Neural cell (in vitro differentiated cells): Measurements from ENCODE around the gene RNF217.

Experiments
- MXI1 ChIP-seq: fragments of 450-650 bp; conservative IDR thresholded peaks from 2 replicates; pipeline ENCODE4 v1.6.1; 2014; ENCODE audit warnings: antibody characterized with exemption, mild to moderate bottlenecking; ENCODE audit not compliant: poor library complexity, severe bottlenecking
- POLR2AphosphoS5 ChIP-seq: IDR thresholded peaks from 2 replicates; pipeline ENCODE4 v1.6.1; 2012
- TAF1 ChIP-seq: IDR thresholded peaks from 2 replicates; pipeline ENCODE4 v1.6.1; 2012; ENCODE audit warnings: low read depth
- TF ChIP-seq, protein P1 (sequence below): fragments of 450-650 bp; IDR thresholded peaks from 2 replicates; pipeline ENCODE4 v1.5.1; 2014; ENCODE audit warnings: antibody characterized with exemption, mild to moderate bottlenecking, moderate library complexity; ENCODE audit not compliant: poor library complexity, severe bottlenecking

- TF ChIP-seq, protein P1, sequence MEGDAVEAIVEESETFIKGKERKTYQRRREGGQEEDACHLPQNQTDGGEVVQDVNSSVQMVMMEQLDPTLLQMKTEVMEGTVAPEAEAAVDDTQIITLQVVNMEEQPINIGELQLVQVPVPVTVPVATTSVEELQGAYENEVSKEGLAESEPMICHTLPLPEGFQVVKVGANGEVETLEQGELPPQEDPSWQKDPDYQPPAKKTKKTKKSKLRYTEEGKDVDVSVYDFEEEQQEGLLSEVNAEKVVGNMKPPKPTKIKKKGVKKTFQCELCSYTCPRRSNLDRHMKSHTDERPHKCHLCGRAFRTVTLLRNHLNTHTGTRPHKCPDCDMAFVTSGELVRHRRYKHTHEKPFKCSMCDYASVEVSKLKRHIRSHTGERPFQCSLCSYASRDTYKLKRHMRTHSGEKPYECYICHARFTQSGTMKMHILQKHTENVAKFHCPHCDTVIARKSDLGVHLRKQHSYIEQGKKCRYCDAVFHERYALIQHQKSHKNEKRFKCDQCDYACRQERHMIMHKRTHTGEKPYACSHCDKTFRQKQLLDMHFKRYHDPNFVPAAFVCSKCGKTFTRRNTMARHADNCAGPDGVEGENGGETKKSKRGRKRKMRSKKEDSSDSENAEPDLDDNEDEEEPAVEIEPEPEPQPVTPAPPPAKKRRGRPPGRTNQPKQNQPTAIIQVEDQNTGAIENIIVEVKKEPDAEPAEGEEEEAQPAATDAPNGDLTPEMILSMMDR, result no peak
- TF ChIP-seq MXI1, result no peak
- no peak for TF ChIP-seq TAF1
- no peak for TF ChIP-seq POLR2AphosphoS5
Observed at GRCh38 chr6:125004797-125005595, 42.8 kb downstream of the RNF217 start.
